Camera-type eye (tissue), 1 donor: ENCODE data around the gene PRCP. TPM values are rescaled to one million over a fixed set of nuclear protein-coding genes. Genes with fewer than 3 reads are reported as not detected.

Experiments
- total RNA-seq: library from RNA; depleted of rRNA; stranded (reverse); fragments of >200 nt; gene quantifications from one replicate; pipeline ENCODE4 v1.2.3, GENCODE V29; 2014

The PRCP gene
- total RNA-seq, result 73.1 TPM

DNA sequence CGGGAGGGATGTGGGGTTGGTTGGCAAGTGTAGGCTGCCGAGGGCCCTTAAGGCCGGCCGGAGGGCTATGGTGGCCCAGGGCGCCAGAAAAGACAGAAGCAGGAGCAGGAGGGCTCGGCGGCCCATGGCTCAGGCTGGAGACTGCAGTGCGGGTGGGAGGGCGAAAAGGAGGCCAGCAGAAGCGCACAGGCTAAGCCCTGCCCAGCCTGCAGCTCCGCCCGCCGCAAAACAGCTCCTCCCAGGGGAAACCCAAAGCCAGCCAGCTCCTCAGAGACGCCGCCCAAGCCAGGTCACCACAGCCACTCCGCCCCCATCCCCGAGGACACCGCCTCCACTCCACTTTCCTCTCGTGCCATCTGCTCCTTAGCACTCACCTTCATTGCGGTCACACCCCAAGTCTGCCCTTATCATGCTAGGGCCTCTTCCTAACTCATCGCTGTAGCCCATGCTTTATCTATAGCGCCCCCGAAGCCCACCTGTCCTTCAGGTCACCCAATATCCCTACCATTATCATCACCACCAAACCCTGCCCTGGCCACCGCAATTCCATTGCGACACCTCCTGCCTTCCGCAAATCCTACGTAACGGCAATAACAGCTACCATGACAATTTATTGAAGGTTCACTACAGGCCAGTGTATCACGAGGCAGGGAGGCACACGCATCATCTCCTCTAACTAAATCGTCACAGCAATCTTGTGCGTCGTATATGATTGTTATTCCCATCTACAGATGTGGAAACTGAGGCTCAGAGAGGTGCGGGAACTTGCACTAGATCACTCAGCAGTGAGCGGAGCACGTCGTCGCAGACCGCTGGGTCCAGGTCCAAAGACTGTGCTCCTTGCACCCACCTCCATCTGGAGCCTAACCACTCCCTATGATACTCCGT is at the start of gene PRCP:
TSS of gene PRCP (minus strand) at position 154 of the 888 bp plus-strand sequence. CDS start at position 126, 28 bp downstream.

DNA sequence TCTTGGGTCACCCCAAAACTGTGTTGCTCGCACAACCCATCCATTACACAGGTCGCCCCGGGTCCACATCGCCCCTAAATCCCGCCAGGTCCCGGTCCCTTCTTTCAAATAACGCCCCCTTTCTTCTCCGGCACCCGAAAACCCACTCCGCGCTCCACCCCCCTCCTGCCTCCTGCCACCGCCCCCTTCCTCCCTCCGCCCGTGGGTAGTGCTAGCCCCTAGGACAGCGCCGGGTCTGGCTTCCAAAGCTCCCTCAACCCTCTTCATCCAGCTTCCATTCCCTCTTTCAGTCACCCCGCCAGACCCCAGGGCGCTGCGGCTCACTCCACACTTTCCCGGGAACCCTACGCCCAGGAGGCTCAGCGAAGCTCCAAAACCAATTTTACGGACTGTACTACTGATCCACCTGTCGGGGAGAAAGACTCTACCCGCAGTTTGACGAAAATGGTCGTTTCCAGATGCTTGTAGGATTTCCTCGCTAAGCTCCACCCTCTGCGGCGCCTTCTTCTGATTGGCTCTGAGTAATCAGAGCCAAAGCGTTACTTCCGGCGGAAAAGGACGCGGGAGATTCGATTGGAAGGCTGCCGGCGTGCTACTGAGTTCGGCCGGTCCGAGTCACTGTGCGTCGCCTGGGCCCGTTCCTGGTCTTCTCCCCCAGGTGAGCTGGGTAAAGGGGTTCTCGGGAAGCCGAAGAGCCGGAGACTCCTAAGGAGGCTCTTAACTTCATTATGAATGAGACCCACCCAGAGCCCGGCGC is 1.1 kb upstream of the PRCP start, which contains the start of gene DDIAS:
TSS of gene DDIAS (plus strand) at position 572 of the 757 bp plus-strand sequence. CDS start 13,003 bp downstream, outside the sequence.

Other genes with a start within 250 kb of the PRCP start
- 1.8 TPM for gene FAM181B, start 166.6 kb downstream of the PRCP start, total RNA-seq
- 6.8 TPM for gene DDIAS, start 1.3 kb upstream of the PRCP start, total RNA-seq
- gene RAB30, start 171.5 kb upstream of the PRCP start, total RNA-seq, result 70.5 TPM